Small intestine (tissue), 7 donors: ENCODE measurements around the gene TSR3. TPM values are rescaled to one million over a fixed set of nuclear protein-coding genes. Genes with fewer than 3 reads are reported as not detected.
A peak's percentile ranks its signal among the peaks of the same experiment; 100 is the strongest.

Source experiments
- DNase-seq, 2 donors: peaks; one replicate each; pipeline versions ENCODE4 v3.0.0 to v3.0.0-alpha.2; 2013
- FAIRE-seq: peaks from 2 replicates; lab custom pipeline; 2012; peaks lifted over from hg19 to GRCh38; lab: Jason Lieb, UNC
- H3K27ac ChIP-seq, 3 donors: one replicate each; pipeline ENCODE4 v1.5.1; 2013; ENCODE audit warnings: low read length in 2 of 3, mild to moderate bottlenecking in 2 of 3, control low read depth in 1 of 3, inconsistent platforms in 1 of 3, low read depth in 1 of 3, moderate library complexity in 1 of 3
- H3K27me3 ChIP-seq, 3 donors: one replicate each; pipeline ENCODE4 v1.6.1; 2013; ENCODE audit warnings: low read length in 3 of 3, inconsistent platforms in 1 of 3; ENCODE audit not compliant: control insufficient read depth in 3 of 3, insufficient read depth in 3 of 3
- H3K36me3 ChIP-seq, 3 donors: one replicate each; pipeline ENCODE4 v1.6.1; 2013; ENCODE audit warnings: low read length in 3 of 3, inconsistent platforms in 1 of 3, low read depth in 1 of 3, mild to moderate bottlenecking in 1 of 3, moderate library complexity in 1 of 3; ENCODE audit not compliant: control insufficient read depth in 3 of 3, insufficient read depth in 2 of 3
- H3K4me1 ChIP-seq, 3 donors: one replicate each; pipeline ENCODE4 v1.6.1; 2013; ENCODE audit warnings: low read length in 2 of 3, inconsistent platforms in 1 of 3, low read depth in 1 of 3, mild to moderate bottlenecking in 1 of 3, moderate library complexity in 1 of 3; ENCODE audit not compliant: control insufficient read depth in 3 of 3, insufficient read depth in 2 of 3
- H3K4me3 ChIP-seq, 3 donors: one replicate each; pipeline ENCODE4 v1.5.1; 2013; ENCODE audit warnings: low read length in 3 of 3, control low read depth in 1 of 3, inconsistent platforms in 1 of 3, low read depth in 1 of 3, mild to moderate bottlenecking in 1 of 3, moderate library complexity in 1 of 3
- H3K9me3 ChIP-seq, 2 donors: one replicate each; pipeline ENCODE4 v1.6.1; 2013; ENCODE audit warnings: low read depth in 1 of 2, low read length in 1 of 2; ENCODE audit not compliant: control insufficient read depth in 2 of 2, insufficient read depth in 1 of 2
- WGBS, 3 donors: extraction: QIAGEN DNeasy Blood & Tissue Kit; methylation state at CpG; one replicate each; pipeline ENCODE4 v1.1.7; 2013; 5-methylcytosine and 5-hydroxymethylcytosine counted together
- polyA plus RNA-seq, 4 donors: library from polyadenylated mRNA; stranded (reverse) in 3 of 4; unstranded in 1 of 4; fragments of 200-250 nt in 3 of 4; fragments of 120-200 nt in 1 of 4; gene quantifications; one replicate each; pipeline versions ENCODE4 v1.2.1 to v1.2.3, GENCODE V29; 2013
- donor health status: healthy with polysubstance abuse.
- donor health status: control.
- donor health status: control.
- donor health status: Bipolar disorder and iron deficiency.
- donor health status: healthy.

TSR3 gene
- polyA plus RNA-seq, 4 donors: 38.7 to 67.8 (median 57.3) TPM

GRCh38 chr16:1381612-1382406 is 30.1 kb upstream of the TSR3 start:
- no peak for FAIRE-seq

GRCh38 chr16:1380195-1380594 is 28.5 kb upstream of the TSR3 start:
- H3K9me3 ChIP-seq: no peaks in the 10 kb centered on the region
- H3K27ac ChIP-seq: no peak overlapping the region

More at GRCh38 chr16:1381612-1382406, 30.1 kb upstream of the TSR3 start:
- Histone ChIP-seq H3K9me3 (no peaks in the 10 kb centered on the region), H3K27ac (no peak overlapping the region), H3K4me1 (peaks cover 0 to 8% (median 0%) of the 10 kb centered on the region in 3 donors), H3K36me3 (peaks cover 3 to 69% (median 6%) of the 10 kb centered on the region in 3 donors), H3K27me3 (no peaks in the 10 kb centered on the region), H3K4me3 (no peak overlapping the region)
- 86 to 93% (median 92%) methylated on average over 9 of the region's 9 CpGs for WGBS, 3 donors
- no peak for DNase-seq

GRCh38 chr16:1379304-1380076 is 27.8 kb upstream of the TSR3 start:
- peaks cover 0 to 8% (median 0%) of the 10 kb centered on the region in 3 donors for H3K4me1 ChIP-seq
- peak; percentile 56 to 72 for DNase-seq
- WGBS, 3 donors: 1 to 3% (median 2%) methylated on average over 39 to 95 of the region's 95 CpGs
- peaks cover 3 to 73% (median 6%) of the 10 kb centered on the region in 3 donors for H3K36me3 ChIP-seq
- FAIRE-seq: no peak
- H3K27ac ChIP-seq: peak overlapping the region in 1 of 3 donors; percentile 85
- peak overlapping the region; percentile 34 to 45 (median 35) for H3K4me3 ChIP-seq
- no peaks in the 10 kb centered on the region for H3K27me3 ChIP-seq
- H3K9me3 ChIP-seq: no peaks in the 10 kb centered on the region

More at GRCh38 chr16:1380195-1380594, 28.5 kb upstream of the TSR3 start:
- WGBS, 3 donors: 71 to 82% (median 74%) methylated on average over 10 of the region's 10 CpGs
- no peak for DNase-seq
- Histone ChIP-seq H3K27me3 (no peaks in the 10 kb centered on the region), H3K4me3 (peak overlapping the region in 1 of 3 donors; percentile 35), H3K4me1 (peaks cover 0 to 8% (median 0%) of the 10 kb centered on the region in 3 donors), H3K36me3 (peaks cover 3 to 73% (median 6%) of the 10 kb centered on the region in 3 donors)
- no peak for FAIRE-seq

GRCh38 chr16:1378804-1379303 is 27.2 kb upstream of the TSR3 start:
- Histone ChIP-seq H3K9me3 (no peaks in the 10 kb centered on the region), H3K27ac (peak overlapping the region in 1 of 3 donors; percentile 85), H3K4me3 (peak overlapping the region; percentile 13 to 45 (median 34)), H3K4me1 (peaks cover 0 to 8% (median 0%) of the 10 kb centered on the region in 3 donors), H3K27me3 (no peaks in the 10 kb centered on the region), H3K36me3 (peaks cover 3 to 74% (median 4%) of the 10 kb centered on the region in 3 donors)
- 7 to 8% (median 7%) methylated on average over 29 to 31 of the region's 31 CpGs for WGBS, 3 donors
- DNase-seq: peak; percentile 62 to 77
- FAIRE-seq: no peak

GRCh38 chr16:1378087-1378803 is 26.6 kb upstream of the TSR3 start:
- Histone ChIP-seq H3K36me3 (peaks cover 2 to 68% (median 3%) of the 10 kb centered on the region in 3 donors), H3K4me1 (peaks cover 0 to 8% (median 0%) of the 10 kb centered on the region in 3 donors), H3K27me3 (no peaks in the 10 kb centered on the region), H3K9me3 (no peaks in the 10 kb centered on the region), H3K4me3 (no peak overlapping the region), H3K27ac (no peak overlapping the region)
- no peak for FAIRE-seq
- 93 to 95% (median 94%) methylated on average over 25 of the region's 25 CpGs for WGBS, 3 donors
- no peak for DNase-seq

- DNase-seq: no peak
- H3K9me3 ChIP-seq: no peaks in the 10 kb centered on the region
- 90 to 97% (median 92%) methylated on average over 9 to 10 of the region's 10 CpGs for WGBS, 3 donors
- no peaks in the 10 kb centered on the region for H3K27me3 ChIP-seq
- no peak overlapping the region for H3K4me3 ChIP-seq
- H3K27ac ChIP-seq: no peak overlapping the region
- peaks cover 0 to 64% (median 3%) of the 10 kb centered on the region in 3 donors for H3K36me3 ChIP-seq
- H3K4me1 ChIP-seq: peaks cover 0 to 8% (median 0%) of the 10 kb centered on the region in 3 donors
- FAIRE-seq: no peak
Observed at GRCh38 chr16:1377406-1378010, 25.8 kb upstream of the TSR3 start.

GRCh38 chr16:1375741-1376410 is 24.2 kb upstream of the TSR3 start:
- Histone ChIP-seq H3K9me3 (no peaks in the 10 kb centered on the region), H3K36me3 (peaks cover 0 to 61% (median 0%) of the 10 kb centered on the region in 3 donors), H3K27ac (no peak overlapping the region), H3K27me3 (no peaks in the 10 kb centered on the region), H3K4me1 (peaks cover 0 to 8% (median 0%) of the 10 kb centered on the region in 3 donors), H3K4me3 (no peak overlapping the region)
- FAIRE-seq: no peak
- DNase-seq: no peak
- 92 to 95% (median 93%) methylated on average over 17 to 19 of the region's 19 CpGs for WGBS, 3 donors
